SK-N-MC (cell line): ENCODE data around the gene EGFL8.

ENCODE experiments used
- EZH2 ChIP-seq: fragments of 200-600 bp; sonication (generic); IDR thresholded peaks from one replicate; pipeline ENCODE4 v1.6.1; 2017; ENCODE audit warnings: antibody characterized with exemption
- FOXP2 ChIP-seq: optimal IDR thresholded peaks from 2 replicates; pipeline ENCODE3; 2011; ENCODE audit warnings: mild to moderate bottlenecking, moderate library complexity; ENCODE audit not compliant: insufficient read depth; ENCODE audit errors: extremely low read length, control extremely low read depth
- POLR2AphosphoS5 ChIP-seq: IDR thresholded peaks from 2 replicates; pipeline ENCODE4 v1.6.1; 2012; ENCODE audit warnings: mild to moderate bottlenecking, low read depth, low read length, borderline replicate concordance

DNA sequence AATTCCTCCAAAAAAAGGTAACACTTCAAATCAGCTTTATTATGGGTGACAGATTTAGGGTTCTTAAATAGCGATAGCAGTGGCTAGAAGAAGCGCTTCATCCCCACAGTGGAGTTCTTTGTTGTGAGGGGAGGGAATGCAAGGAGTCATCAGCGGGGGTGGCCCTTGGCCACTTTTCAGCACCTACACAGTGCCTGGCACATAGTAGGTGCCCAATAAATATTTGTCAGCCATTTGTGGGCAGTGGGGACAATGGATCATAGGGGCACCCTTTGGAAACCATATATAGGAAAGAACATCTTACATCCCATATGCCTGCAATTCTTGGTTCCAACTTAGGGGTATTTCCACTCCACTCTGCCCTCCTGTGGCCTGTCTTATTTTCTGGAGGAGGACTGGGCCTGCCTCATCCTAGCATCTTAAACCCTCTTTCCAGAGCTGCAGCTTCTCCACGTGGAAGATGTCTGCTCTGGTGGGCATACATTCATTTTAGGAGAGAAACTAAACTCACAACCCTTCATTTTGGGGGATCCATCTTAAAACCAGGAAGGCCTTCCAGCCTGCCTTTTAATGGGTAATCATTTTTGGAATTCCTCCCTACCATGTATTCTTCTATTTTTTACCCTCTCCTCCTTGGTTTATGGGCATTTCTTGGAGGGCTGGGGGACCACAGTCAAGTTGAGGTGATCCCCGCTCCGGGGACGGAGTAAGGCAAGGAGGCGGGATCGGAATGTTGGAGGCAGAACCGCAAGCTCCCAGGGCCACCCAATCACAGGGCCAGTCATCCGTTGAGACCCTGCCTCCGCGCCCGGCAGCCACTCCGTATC is 30.6 kb downstream of the EGFL8 start:
- TF ChIP-seq POLR2AphosphoS5 (peak; percentile 78), EZH2 (no peak), FOXP2 (no peak)
